CD14-positive monocyte (primary cell): ENCODE data around the gene PEX16. TPM values are rescaled to one million over a fixed set of nuclear protein-coding genes. Genes with fewer than 3 reads are reported as not detected.

ENCODE experiments used
- DNase-seq, 3 donors: peaks; one replicate each; pipeline ENCODE4 v3.0.0-alpha.2; 2011 to 2022
- H2AFZ ChIP-seq: 2 replicates; pipeline ENCODE4 v1.6.0; 2012; ENCODE audit warnings: mild to moderate bottlenecking, low read depth, low read length, inconsistent platforms; ENCODE audit not compliant: insufficient read depth, poor library complexity, severe bottlenecking
- H3K27ac ChIP-seq, 2 donors: 1 replicate in 1 of 2; 2 replicates in 1 of 2; pipeline ENCODE4 v1.5.1; 2012 to 2013; ENCODE audit warnings: low read length in 2 of 2, control low read depth in 1 of 2, inconsistent platforms in 1 of 2, low read depth in 1 of 2, mild to moderate bottlenecking in 1 of 2
- H3K27me3 ChIP-seq, 2 donors: one replicate each; pipeline versions ENCODE4 v1.6.0 to v1.6.1; 2011 to 2013; ENCODE audit warnings: low read length in 2 of 2; ENCODE audit not compliant: control insufficient read depth in 2 of 2, insufficient read depth in 2 of 2
- H3K36me3 ChIP-seq, 2 donors: replicated peaks in 1 of 2; 1 replicate in 1 of 2; 2 replicates in 1 of 2; pipeline versions ENCODE4 v1.5.1 to v1.6.1; 2012 to 2013; ENCODE audit warnings: low read length in 2 of 2, control low read depth in 1 of 2, inconsistent platforms in 1 of 2, mild to moderate bottlenecking in 1 of 2; ENCODE audit not compliant: insufficient read depth in 2 of 2, control insufficient read depth in 1 of 2
- H3K4me1 ChIP-seq, 2 donors: 1 replicate in 1 of 2; 2 replicates in 1 of 2; pipeline versions ENCODE4 v1.5.1 to v1.6.1; 2012 to 2013; ENCODE audit warnings: low read length in 2 of 2, control low read depth in 1 of 2, inconsistent platforms in 1 of 2, mild to moderate bottlenecking in 1 of 2, moderate library complexity in 1 of 2; ENCODE audit not compliant: insufficient read depth in 2 of 2, control insufficient read depth in 1 of 2
- H3K4me2 ChIP-seq: replicated peaks from 2 replicates; pipeline ENCODE3; 2012; ENCODE audit warnings: low read length, moderate library complexity, mild to moderate bottlenecking; ENCODE audit not compliant: poor library complexity, severe bottlenecking; ENCODE audit errors: extremely low read depth
- H3K4me3 ChIP-seq, 3 experiments: fragments of 200-600 bp in 1 of 3; sonication (generic) in 1 of 3; replicated peaks in 1 of 3; 1 replicate in 2 of 3; 2 replicates in 1 of 3; pipeline ENCODE4 v1.5.1; 2011 to 2013; ENCODE audit warnings: low read length in 3 of 3, mild to moderate bottlenecking in 3 of 3, control low read depth in 2 of 3, low read depth in 2 of 3, inconsistent platforms in 1 of 3, moderate library complexity in 1 of 3
- H3K79me2 ChIP-seq: 2 replicates; pipeline ENCODE4 v1.6.0; 2012; ENCODE audit warnings: mild to moderate bottlenecking, control low read depth, inconsistent platforms, low read length, moderate library complexity; ENCODE audit not compliant: insufficient read depth
- H3K9ac ChIP-seq: 2 replicates; pipeline ENCODE4 v1.6.0; 2017; ENCODE audit warnings: low read length, mild to moderate bottlenecking; ENCODE audit not compliant: insufficient read depth, poor library complexity, severe bottlenecking
- H3K9me3 ChIP-seq, 2 donors: replicated peaks in 1 of 2; 1 replicate in 1 of 2; 2 replicates in 1 of 2; pipeline versions ENCODE4 v1.5.1 to v1.6.1; 2012 to 2013; ENCODE audit warnings: low read length in 2 of 2, control low read depth in 1 of 2; ENCODE audit not compliant: control insufficient read depth in 1 of 2, insufficient read depth in 1 of 2
- H4K20me1 ChIP-seq: 2 replicates; pipeline ENCODE4 v1.6.0; 2012; ENCODE audit warnings: mild to moderate bottlenecking, low read length, control low read depth, moderate library complexity; ENCODE audit not compliant: insufficient read depth
- H3K27ac Mint-ChIP-seq, 7 donors: one replicate each; pipeline ENCODE4 v1.8.0; 2020; ENCODE audit warnings: mild to moderate bottlenecking in 7 of 7, mixed read lengths in 7 of 7, moderate library complexity in 6 of 7, inconsistent platforms in 2 of 7
- H3K27me3 Mint-ChIP-seq, 3 donors: one replicate each; pipeline ENCODE4 v1.8.0; 2021 to 2022; ENCODE audit warnings: low read depth in 3 of 3, mild to moderate bottlenecking in 3 of 3, mixed read lengths in 3 of 3, moderate library complexity in 3 of 3, inconsistent platforms in 1 of 3
- H3K36me3 Mint-ChIP-seq, 2 donors: one replicate each; pipeline ENCODE4 v1.8.0; 2020; ENCODE audit warnings: mixed read lengths in 2 of 2, inconsistent platforms in 1 of 2, mild to moderate bottlenecking in 1 of 2
- H3K4me1 Mint-ChIP-seq: one replicate; pipeline ENCODE4 v1.8.0; 2020; ENCODE audit warnings: mild to moderate bottlenecking, mixed read lengths
- H3K4me3 Mint-ChIP-seq, 2 donors: one replicate each; pipeline ENCODE4 v1.8.0; 2020; ENCODE audit warnings: mild to moderate bottlenecking in 2 of 2, mixed read lengths in 2 of 2, moderate library complexity in 1 of 2
- H3K9me3 Mint-ChIP-seq, 7 donors: one replicate each; pipeline ENCODE4 v1.8.0; 2020 to 2022; ENCODE audit warnings: mixed read lengths in 7 of 7, mild to moderate bottlenecking in 6 of 7, moderate library complexity in 6 of 7, inconsistent platforms in 2 of 7
- WGBS: methylation state at CpG from one replicate; pipeline ENCODE4 v1.1.5; 2013; ENCODE audit warnings: missing lambda C conversion rate; ENCODE audit not compliant: insufficient coverage; 5-methylcytosine and 5-hydroxymethylcytosine counted together
- intact Hi-C, 2 donors: fragments of 100-400 bp; cut with micrococcal nuclease; formaldehyde crosslinking; loops; one replicate each; pipeline versions ENCODE4 v1.15.0 to v1.15.1; 2023
- polyA plus RNA-seq, 3 donors: library from polyadenylated mRNA; depleted of rRNA in 1 of 3; unstranded in 2 of 3; stranded (reverse) in 1 of 3; fragments of 300-500 nt in 2 of 3; fragments of >200 nt in 1 of 3; fragmentation: Illumina TruSeq in 2 of 3; gene quantifications; 1 replicate in 2 of 3; 2 replicates in 1 of 3; pipeline ENCODE4 v1.2.3, GENCODE V29; 2012 to 2021
- TF ChIP-seq, protein P1 (sequence below): fragments of 200-600 bp; IDR thresholded peaks from one replicate; pipeline ENCODE4 v1.8.0; 2022; ENCODE audit warnings: antibody characterized with exemption, mild to moderate bottlenecking

PEX16 gene
- polyA plus RNA-seq, 3 donors, result 33.8 to 46.1 (median 35.1) TPM

DNA sequence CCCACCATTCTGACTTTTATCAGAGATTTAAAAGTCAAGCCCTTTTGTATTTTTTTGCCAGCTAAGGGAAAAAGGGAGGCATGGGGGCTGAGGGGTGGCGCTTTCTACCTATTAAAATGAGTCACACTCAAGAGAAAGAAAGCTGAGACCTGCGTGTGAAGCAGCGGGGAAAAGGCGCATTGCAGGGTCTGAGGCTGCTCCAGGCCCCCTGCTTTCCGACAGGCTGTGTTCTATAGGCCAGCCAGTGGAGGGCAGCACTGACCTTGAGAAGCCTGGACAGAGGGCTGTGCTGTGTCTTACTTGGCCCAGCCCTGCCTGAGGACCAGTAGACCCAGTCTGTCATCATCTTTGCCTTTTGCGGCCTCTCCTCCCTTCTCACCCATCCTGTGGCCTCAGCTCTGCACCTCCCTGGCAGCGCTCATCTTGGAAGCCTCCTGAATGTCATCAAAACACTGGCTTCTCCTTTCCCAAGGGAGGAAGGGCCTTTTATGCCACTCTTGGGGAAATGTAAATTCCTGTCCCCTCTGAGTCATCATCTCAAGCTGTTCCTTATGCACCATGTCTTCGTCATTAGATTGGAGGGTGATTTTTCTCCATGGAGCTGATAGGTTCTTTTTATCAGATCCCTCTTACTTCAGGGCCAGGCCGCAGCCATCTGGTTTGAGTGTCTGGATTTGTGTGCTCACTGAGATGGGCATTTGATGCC, 44.9 kb downstream of the PEX16 start:
- H3K4me3 Mint-ChIP-seq, result no peak overlapping the region
- Histone ChIP-seq H3K9me3 (no peaks in the 10 kb centered on the region), H3K9ac (no peak overlapping the region), H4K20me1 (no peaks in the 10 kb centered on the region), H3K36me3 (peaks cover 81 to 98% of the 10 kb centered on the region in 2 donors), H3K4me3 (no peak overlapping the region), H2AFZ (no peak overlapping the region), H3K27ac (no peak overlapping the region), H3K79me2 (no peaks in the 10 kb centered on the region), H3K4me1 (no peaks in the 10 kb centered on the region), H3K4me2 (no peak overlapping the region), H3K27me3 (no peaks in the 10 kb centered on the region)
- H3K9me3 Mint-ChIP-seq, result no peaks in the 10 kb centered on the region
- intact Hi-C loops, result no loop called here
- 94% methylated on average over 7 of the region's 9 CpGs for WGBS
- H3K27me3 Mint-ChIP-seq, result no peaks in the 10 kb centered on the region
- H3K27ac Mint-ChIP-seq, result peak overlapping the region in 2 of 7 donors; percentile 22 to 51
- DNase-seq, result peak; percentile 12 to 41 (median 19)
- TF ChIP-seq, protein P1, sequence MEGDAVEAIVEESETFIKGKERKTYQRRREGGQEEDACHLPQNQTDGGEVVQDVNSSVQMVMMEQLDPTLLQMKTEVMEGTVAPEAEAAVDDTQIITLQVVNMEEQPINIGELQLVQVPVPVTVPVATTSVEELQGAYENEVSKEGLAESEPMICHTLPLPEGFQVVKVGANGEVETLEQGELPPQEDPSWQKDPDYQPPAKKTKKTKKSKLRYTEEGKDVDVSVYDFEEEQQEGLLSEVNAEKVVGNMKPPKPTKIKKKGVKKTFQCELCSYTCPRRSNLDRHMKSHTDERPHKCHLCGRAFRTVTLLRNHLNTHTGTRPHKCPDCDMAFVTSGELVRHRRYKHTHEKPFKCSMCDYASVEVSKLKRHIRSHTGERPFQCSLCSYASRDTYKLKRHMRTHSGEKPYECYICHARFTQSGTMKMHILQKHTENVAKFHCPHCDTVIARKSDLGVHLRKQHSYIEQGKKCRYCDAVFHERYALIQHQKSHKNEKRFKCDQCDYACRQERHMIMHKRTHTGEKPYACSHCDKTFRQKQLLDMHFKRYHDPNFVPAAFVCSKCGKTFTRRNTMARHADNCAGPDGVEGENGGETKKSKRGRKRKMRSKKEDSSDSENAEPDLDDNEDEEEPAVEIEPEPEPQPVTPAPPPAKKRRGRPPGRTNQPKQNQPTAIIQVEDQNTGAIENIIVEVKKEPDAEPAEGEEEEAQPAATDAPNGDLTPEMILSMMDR, result peak; percentile 73
- no peaks in the 10 kb centered on the region for H3K4me1 Mint-ChIP-seq
- peaks cover 87 to 93% of the 10 kb centered on the region in 2 donors for H3K36me3 Mint-ChIP-seq

DNA sequence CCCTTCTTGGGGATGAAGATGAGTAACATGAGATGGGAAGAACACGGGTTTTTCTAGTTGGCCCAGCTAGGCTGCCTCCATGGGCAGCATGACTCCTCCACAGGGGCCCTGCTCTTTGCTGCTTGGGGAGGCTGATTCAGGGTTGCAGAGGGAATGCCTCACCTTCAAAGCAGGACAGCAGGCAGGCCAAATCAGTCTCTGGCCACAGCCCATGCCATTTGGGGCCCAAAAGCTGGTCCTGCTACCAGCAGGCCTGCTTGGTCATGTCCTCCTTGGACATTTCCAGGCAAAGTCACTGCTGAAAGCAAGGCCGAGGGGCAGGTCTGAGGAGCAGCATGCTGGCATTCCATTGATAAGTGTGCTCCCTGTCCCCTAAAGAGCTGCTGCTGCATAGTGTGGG, 46.0 kb downstream of the PEX16 start:
- no peak overlapping the region for H2AFZ ChIP-seq
- Mint-ChIP-seq H3K36me3 (peaks cover 86 to 93% of the 10 kb centered on the region in 2 donors), H3K27ac (peak overlapping the region in 1 of 7 donors; percentile 5), H3K4me3 (no peak overlapping the region), H3K9me3 (no peaks in the 10 kb centered on the region), H3K4me1 (no peaks in the 10 kb centered on the region), H3K27me3 (no peaks in the 10 kb centered on the region)
- H3K27me3 ChIP-seq, result no peaks in the 10 kb centered on the region
- TF ChIP-seq, protein P1, result no peak
- H3K79me2 ChIP-seq, result no peaks in the 10 kb centered on the region
- intact Hi-C loops, result no loop called here
- no peak overlapping the region for H3K4me3 ChIP-seq
- H3K9ac ChIP-seq, result no peak overlapping the region
- DNase-seq, result no peak
- H3K9me3 ChIP-seq, result no peaks in the 10 kb centered on the region
- H3K4me1 ChIP-seq, result no peaks in the 10 kb centered on the region
- H3K27ac ChIP-seq, result no peak overlapping the region
- WGBS, result 100% methylated on average over 1 of the region's 2 CpGs
- no peak overlapping the region for H3K4me2 ChIP-seq
- peaks cover 77 to 98% of the 10 kb centered on the region in 2 donors for H3K36me3 ChIP-seq
- H4K20me1 ChIP-seq, result no peaks in the 10 kb centered on the region
